ENCODE measurements around the gene C1orf116.

GRCh38 chr1:207067665-207068064 is 35.1 kb upstream of the C1orf116 start:
- TF ChIP-seq FOXJ3 (CRISPR knock-in tag; IDR thresholded peaks at IDR 0.05; ENCODE audit: borderline replicate concordance) (no peak), CTCF (IDR thresholded peaks at IDR 0.05) (no peak), ZNF121 (CRISPR knock-in tag; IDR thresholded peaks at IDR 0.05) (no peak), KAT7 (CRISPR knock-in tag; IDR thresholded peaks at IDR 0.05; ENCODE audit: borderline replicate concordance) (no peak), IRF2 (CRISPR knock-in tag; IDR thresholded peaks at IDR 0.05; ENCODE audit: borderline replicate concordance, low read depth) (no peak), SOX15 (CRISPR knock-in tag; IDR thresholded peaks at IDR 0.05) (no peak), OVOL2 (CRISPR knock-in tag; IDR thresholded peaks at IDR 0.05; ENCODE audit: borderline replicate concordance) (no peak), ATF6 (CRISPR knock-in tag; IDR thresholded peaks at IDR 0.05) (no peak), USF2 (CRISPR knock-in tag; IDR thresholded peaks at IDR 0.05) (no peak), TP53 (CRISPR knock-in tag; IDR thresholded peaks at IDR 0.05) (no peak), ZNF396 (CRISPR knock-in tag; IDR thresholded peaks at IDR 0.05; ENCODE audit: borderline replicate concordance) (no peak)
